ENCODE data around the gene PTPRS.

- TF ChIP-seq GATA3 (IDR thresholded peaks at IDR 0.05; ENCODE audit: low read depth, low read length), result no peak
- TF ChIP-seq GATA2 (IDR thresholded peaks at IDR 0.05; ENCODE audit: low read depth, low read length), result no peak
Observed at GRCh38 chr19:5307655-5308054, 33.0 kb downstream of the PTPRS start.

Measured in SH-SY5Y (cell line).